Measurements from ENCODE around the gene DAP. TPM values are rescaled to one million over a fixed set of nuclear protein-coding genes. Genes with fewer than 3 reads are reported as not detected.
"Not testable (repeated sequence)": the region's sequence is repeated elsewhere in the genome, so short reads cannot be mapped to it uniquely, and the experiment has no call there.

DAP gene
- total RNA-seq, 1 donor from 2014 or later = 11.8 TPM

DNA sequence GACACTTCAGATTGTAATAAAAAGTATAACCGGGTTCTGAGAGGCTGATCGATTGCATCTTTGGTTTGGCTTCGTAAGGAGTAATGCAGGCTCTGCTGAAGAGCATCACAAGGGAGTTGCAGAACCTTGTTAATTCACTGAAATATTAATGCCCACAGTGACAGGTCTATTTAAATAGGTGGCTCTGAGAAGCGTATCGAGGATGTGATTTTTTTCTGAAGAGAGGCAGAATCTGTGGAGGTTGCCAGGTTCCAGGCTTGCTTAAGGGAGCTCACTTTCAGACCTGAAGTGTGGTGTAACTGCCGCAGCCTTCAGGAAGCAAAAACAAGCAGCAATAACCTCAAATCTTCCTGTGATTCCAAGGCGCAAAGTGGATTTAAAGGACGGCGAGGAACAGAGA lies 116.8 kb downstream of the DAP start:
- TF ChIP-seq, protein P1, sequence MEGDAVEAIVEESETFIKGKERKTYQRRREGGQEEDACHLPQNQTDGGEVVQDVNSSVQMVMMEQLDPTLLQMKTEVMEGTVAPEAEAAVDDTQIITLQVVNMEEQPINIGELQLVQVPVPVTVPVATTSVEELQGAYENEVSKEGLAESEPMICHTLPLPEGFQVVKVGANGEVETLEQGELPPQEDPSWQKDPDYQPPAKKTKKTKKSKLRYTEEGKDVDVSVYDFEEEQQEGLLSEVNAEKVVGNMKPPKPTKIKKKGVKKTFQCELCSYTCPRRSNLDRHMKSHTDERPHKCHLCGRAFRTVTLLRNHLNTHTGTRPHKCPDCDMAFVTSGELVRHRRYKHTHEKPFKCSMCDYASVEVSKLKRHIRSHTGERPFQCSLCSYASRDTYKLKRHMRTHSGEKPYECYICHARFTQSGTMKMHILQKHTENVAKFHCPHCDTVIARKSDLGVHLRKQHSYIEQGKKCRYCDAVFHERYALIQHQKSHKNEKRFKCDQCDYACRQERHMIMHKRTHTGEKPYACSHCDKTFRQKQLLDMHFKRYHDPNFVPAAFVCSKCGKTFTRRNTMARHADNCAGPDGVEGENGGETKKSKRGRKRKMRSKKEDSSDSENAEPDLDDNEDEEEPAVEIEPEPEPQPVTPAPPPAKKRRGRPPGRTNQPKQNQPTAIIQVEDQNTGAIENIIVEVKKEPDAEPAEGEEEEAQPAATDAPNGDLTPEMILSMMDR (IDR thresholded peaks at IDR 0.05; ENCODE audit: insufficient read depth, low read length, severe bottlenecking) = no peak
- no peaks in the 10 kb centered on the region for H3K27me3 ChIP-seq (ENCODE audit: control insufficient read depth, insufficient read depth, low read length)
- H3K36me3 ChIP-seq (ENCODE audit: control insufficient read depth, insufficient read depth, low read length) = no peaks in the 10 kb centered on the region
- FAIRE-seq (no peak), DNase-seq (ENCODE audit: low read depth) (no peak)
- no peak overlapping the region for H3K4me3 ChIP-seq (ENCODE audit: low read depth, low read length)

DNA sequence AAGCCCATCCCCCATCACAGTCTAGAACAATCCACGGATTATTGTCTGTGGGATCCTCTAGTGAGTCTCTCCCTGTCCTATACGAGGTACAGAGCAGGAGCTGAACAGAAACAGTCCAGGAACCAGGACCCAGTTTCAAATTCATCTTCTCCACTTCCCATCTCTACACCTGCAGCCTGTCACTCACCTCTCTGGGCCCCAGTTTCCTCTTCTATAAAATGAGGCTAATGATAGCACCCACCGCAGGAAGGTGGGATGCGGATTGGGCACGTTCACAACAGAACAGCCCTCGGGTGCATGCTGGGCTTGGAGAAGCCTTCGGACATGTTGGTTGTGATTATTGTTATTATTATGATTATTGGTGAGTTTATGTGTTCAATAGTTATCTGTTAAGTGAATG lies 118.7 kb downstream of the DAP start:
- TF ChIP-seq, protein P1 (IDR thresholded peaks at IDR 0.05; ENCODE audit: insufficient read depth, low read length, severe bottlenecking) = no peak
- Histone ChIP-seq H3K4me3 (ENCODE audit: low read depth, low read length) (no peak overlapping the region), H3K36me3 (ENCODE audit: control insufficient read depth, insufficient read depth, low read length) (no peaks in the 10 kb centered on the region), H3K27me3 (ENCODE audit: control insufficient read depth, insufficient read depth, low read length) (no peaks in the 10 kb centered on the region)
- FAIRE-seq (no peak), DNase-seq (ENCODE audit: low read depth) (no peak)

DNA sequence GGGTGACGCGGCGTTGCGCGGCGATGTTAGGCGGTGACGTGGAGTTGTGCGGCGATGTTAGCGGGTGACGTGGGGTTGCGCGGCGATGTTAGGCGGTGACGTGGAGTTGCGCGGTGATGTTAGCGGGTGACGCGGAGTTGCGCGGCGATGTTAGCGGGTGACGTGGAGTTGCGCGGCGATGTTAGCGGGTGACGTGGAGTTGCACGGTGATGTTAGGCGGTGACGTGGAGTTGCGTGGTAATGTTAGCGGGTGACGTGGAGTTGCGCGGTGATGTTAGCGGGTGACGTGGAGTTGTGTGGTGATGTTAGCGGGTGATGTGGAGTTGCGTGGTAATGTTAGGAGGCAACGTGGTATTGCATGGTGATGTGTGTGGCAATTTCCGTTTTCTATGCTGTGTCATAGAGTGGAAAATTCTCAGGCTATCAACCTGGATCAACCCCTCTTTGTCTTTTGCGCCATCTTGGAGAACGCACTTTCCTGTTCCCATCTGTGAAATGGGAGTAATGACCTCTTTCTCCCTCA lies 121.1 kb downstream of the DAP start:
- Histone ChIP-seq H3K4me3 (ENCODE audit: low read depth, low read length) (no peak overlapping the region), H3K36me3 (ENCODE audit: control insufficient read depth, insufficient read depth, low read length) (no peaks in the 10 kb centered on the region), H3K27me3 (ENCODE audit: control insufficient read depth, insufficient read depth, low read length) (no peaks in the 10 kb centered on the region)
- TF ChIP-seq, protein P1 (IDR thresholded peaks at IDR 0.05; ENCODE audit: insufficient read depth, low read length, severe bottlenecking) = no peak
- no peak for DNase-seq (ENCODE audit: low read depth)
- FAIRE-seq = no peak

DNA sequence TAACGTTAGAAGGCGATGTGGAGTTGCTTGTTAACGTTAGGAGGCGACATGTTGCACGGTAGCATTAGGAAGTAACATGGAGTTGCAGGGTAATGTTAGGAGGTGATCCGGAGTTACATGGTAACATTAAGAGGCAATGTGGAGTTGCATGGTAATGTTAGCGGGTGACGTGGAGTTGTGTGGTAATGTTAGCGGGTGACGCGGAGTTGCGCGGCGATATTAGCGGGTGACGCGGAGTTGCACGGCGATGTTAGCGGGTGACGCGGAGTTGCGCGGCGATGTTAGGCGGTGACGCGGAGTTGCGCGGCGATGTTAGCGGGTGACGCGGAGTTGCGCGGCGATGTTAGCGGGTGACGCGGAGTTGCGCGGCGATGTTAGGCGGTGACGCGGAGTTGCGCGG lies 122.3 kb downstream of the DAP start:
- not testable (repeated sequence) for H3K4me3 ChIP-seq (ENCODE audit: low read depth, low read length); H3K36me3 ChIP-seq (ENCODE audit: control insufficient read depth, insufficient read depth, low read length); FAIRE-seq; H3K27me3 ChIP-seq (ENCODE audit: control insufficient read depth, insufficient read depth, low read length); DNase-seq (ENCODE audit: low read depth)

DNA sequence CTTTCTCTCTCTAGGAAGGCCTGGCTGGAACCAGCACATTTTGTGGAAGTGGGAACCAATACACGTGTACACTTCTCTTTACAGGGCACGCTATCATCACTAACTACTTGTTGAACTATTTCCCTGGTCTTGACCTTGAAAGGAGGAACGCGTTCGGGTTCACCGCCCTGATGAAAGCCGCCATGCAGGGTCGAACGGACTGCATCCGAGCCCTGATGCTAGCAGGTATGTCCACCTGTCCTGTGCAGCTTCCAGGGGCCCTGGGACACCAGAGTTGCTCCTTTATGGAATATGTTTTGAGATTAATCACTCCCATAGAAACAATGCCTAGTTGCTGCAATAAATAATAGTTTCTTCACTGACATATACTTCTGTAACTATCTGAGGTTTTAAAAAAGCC lies 123.1 kb downstream of the DAP start:
- Histone ChIP-seq H3K27me3 (ENCODE audit: control insufficient read depth, insufficient read depth, low read length) (no peaks in the 10 kb centered on the region), H3K36me3 (ENCODE audit: control insufficient read depth, insufficient read depth, low read length) (no peaks in the 10 kb centered on the region), H3K4me3 (ENCODE audit: low read depth, low read length) (no peak overlapping the region)
- FAIRE-seq (no peak), DNase-seq (ENCODE audit: low read depth) (no peak)
- TF ChIP-seq, protein P1 (IDR thresholded peaks at IDR 0.05; ENCODE audit: insufficient read depth, low read length, severe bottlenecking) = no peak

DNA sequence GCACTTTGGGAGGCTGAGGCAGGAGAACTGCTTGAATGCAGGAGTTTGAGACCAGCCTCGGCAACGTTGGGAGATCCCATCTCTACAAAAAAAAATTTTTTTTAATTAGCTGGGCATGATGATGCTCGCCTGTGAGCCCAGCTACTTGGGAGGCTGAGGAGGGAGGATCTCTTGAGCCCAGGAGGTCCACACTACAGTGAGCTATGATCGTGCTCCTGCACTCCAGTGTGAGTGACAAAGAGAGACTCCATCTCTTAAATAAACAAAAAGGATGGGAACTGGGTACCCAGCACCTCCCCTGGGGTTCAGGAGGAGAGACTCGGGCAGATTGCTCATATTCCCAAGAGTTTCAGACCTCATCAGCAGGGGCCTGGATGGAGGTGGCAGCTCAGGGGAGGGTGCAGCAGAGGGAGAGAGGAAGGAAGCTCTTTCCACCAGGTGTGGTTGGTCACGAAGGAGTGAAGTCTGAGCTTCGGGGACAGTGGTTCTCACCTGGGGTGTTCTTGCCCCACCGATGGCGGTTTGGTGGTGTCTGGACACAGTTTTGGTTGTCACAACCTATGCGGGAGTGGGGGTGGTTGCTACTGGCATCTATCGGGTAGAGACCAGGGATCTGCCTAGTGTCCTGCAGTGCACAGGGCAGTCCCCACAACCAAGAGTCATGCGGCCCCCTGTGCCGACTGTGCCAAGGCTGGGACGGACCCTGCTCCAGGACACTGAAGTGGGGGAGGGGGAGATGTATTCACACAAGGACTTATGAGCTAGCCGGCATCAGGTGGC lies 124.5 kb downstream of the DAP start:
- Histone ChIP-seq H3K4me3 (ENCODE audit: low read depth, low read length) (no peak overlapping the region), H3K36me3 (ENCODE audit: control insufficient read depth, insufficient read depth, low read length) (no peaks in the 10 kb centered on the region), H3K27me3 (ENCODE audit: control insufficient read depth, insufficient read depth, low read length) (no peaks in the 10 kb centered on the region)
- FAIRE-seq (no peak), DNase-seq (ENCODE audit: low read depth) (no peak)
- TF ChIP-seq, protein P1 (IDR thresholded peaks at IDR 0.05; ENCODE audit: insufficient read depth, low read length, severe bottlenecking) = no peak

Measured in bronchial epithelial cell (primary cell).